Chondrocyte (in vitro differentiated cells): Measurements from ENCODE around the gene CD37. TPM values are rescaled to one million over a fixed set of nuclear protein-coding genes. Genes with fewer than 3 reads are reported as not detected.

Experiments used
- DNase-seq: peaks from one replicate; pipeline ENCODE4 v3.0.0; 2021; ENCODE audit warnings: mixed read lengths, low spot score
- H3K27ac Mint-ChIP-seq: one replicate; pipeline ENCODE4 v1.8.0; 2021; ENCODE audit warnings: mild to moderate bottlenecking, moderate library complexity, mixed read lengths; ENCODE audit not compliant: unreplicated experiment
- H3K27me3 Mint-ChIP-seq: 2 replicates; pipeline ENCODE4 v1.8.0; 2021; ENCODE audit warnings: low read depth, mixed read lengths
- H3K36me3 Mint-ChIP-seq: 2 replicates; pipeline ENCODE4 v1.8.0; 2021; ENCODE audit warnings: low read depth, mixed read lengths
- H3K4me1 Mint-ChIP-seq: 2 replicates; pipeline ENCODE4 v1.8.0; 2021; ENCODE audit warnings: low read depth, mild to moderate bottlenecking, mixed read lengths
- H3K4me3 Mint-ChIP-seq: one replicate; pipeline ENCODE4 v1.8.0; 2021; ENCODE audit warnings: mild to moderate bottlenecking, moderate library complexity, mixed read lengths; ENCODE audit not compliant: unreplicated experiment
- H3K9me3 Mint-ChIP-seq: 2 replicates; pipeline ENCODE4 v1.8.0; 2021; ENCODE audit warnings: low read depth, mixed read lengths
- total RNA-seq: library from RNA; stranded (reverse); gene quantifications from 3 replicates; pipeline ENCODE4 v1.2.1, GENCODE V29; 2021
- TF ChIP-seq, protein P1 (sequence below): fragments of 200-600 bp; sonication (generic); IDR thresholded peaks from 2 replicates; pipeline ENCODE4 v1.5.0; 2021; ENCODE audit warnings: antibody characterized with exemption, mild to moderate bottlenecking, moderate library complexity

CD37 gene
- total RNA-seq, 1 donor from 2014 or later, result not detected

DNA sequence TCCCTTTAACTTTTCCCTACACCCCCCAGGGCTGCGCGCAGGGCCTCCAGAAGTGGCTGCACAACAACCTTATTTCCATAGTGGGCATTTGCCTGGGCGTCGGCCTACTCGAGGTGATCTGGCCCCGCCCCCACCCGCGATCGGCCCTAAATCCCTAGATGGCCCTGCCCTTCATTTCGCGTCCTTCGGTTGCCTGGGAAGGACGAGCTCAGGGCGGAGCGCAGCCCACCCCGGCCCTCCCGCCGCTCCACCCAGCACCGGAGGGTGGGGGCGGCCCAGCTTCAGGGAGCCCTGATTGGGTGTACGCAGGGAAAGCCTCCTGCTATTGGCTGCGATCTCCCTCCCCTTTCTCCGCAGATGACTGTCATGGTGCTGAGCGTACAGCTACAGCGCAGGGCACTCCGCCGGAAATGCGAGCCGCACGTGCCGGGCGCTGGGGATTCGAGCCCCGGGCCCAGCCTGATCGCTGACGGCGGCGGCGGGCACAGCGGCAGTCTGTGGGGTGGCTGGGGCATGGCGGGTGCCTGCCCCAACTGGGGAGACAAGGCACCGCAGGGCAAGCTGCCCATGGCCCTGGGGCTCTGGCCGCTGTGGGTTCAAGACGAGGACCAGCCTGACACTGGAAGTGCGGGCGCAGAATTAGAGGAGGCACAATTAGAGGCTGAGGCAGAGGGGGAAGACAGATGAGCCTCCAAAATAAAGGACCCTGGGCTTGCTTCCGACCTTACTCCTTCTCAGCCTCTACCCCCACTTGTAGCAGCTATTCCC, 4.3 kb downstream of the CD37 start:
- H3K4me1 Mint-ChIP-seq, result no peaks in the 10 kb centered on the region
- no peaks in the 10 kb centered on the region for H3K27me3 Mint-ChIP-seq
- peak; percentile 84 for DNase-seq
- H3K27ac Mint-ChIP-seq, result no peak overlapping the region
- peaks cover 27% of the 10 kb centered on the region for H3K36me3 Mint-ChIP-seq
- H3K9me3 Mint-ChIP-seq, result no peaks in the 10 kb centered on the region
- TF ChIP-seq, protein P1, sequence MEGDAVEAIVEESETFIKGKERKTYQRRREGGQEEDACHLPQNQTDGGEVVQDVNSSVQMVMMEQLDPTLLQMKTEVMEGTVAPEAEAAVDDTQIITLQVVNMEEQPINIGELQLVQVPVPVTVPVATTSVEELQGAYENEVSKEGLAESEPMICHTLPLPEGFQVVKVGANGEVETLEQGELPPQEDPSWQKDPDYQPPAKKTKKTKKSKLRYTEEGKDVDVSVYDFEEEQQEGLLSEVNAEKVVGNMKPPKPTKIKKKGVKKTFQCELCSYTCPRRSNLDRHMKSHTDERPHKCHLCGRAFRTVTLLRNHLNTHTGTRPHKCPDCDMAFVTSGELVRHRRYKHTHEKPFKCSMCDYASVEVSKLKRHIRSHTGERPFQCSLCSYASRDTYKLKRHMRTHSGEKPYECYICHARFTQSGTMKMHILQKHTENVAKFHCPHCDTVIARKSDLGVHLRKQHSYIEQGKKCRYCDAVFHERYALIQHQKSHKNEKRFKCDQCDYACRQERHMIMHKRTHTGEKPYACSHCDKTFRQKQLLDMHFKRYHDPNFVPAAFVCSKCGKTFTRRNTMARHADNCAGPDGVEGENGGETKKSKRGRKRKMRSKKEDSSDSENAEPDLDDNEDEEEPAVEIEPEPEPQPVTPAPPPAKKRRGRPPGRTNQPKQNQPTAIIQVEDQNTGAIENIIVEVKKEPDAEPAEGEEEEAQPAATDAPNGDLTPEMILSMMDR, result no peak
- H3K4me3 Mint-ChIP-seq, result no peak overlapping the region

DNA sequence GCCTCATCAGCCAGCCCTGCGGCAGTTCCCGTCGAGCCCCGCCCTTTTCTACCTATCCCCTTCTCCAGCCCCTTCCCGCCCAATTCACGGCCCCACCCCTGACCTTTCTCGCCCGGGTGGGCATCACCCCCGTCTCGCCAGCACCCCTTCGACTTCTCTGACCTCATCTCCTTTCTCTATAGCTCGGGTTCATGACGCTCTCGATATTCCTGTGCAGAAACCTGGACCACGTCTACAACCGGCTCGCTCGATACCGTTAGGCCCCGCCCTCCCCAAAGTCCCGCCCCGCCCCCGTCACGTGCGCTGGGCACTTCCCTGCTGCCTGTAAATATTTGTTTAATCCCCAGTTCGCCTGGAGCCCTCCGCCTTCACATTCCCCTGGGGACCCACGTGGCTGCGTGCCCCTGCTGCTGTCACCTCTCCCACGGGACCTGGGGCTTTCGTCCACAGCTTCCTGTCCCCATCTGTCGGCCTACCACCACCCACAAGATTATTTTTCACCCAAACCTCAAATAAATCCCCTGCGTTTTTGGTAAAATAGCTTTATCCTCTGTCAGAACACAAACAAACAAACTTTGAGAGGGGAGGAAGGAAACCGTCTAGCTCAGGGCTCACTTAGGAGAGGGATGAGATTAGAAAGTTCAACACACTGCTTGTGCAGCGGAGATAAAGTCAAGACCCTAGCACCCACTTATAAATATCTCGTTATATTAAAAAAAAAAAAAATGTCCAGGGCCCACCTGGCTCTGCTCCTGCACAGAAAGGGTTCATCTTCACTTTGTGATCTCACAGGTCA, 5.1 kb downstream of the CD37 start:
- TF ChIP-seq, protein P1, result no peak
- Mint-ChIP-seq H3K27ac (no peak overlapping the region), H3K9me3 (no peaks in the 10 kb centered on the region), H3K36me3 (peaks cover 35% of the 10 kb centered on the region), H3K4me1 (no peaks in the 10 kb centered on the region), H3K27me3 (no peaks in the 10 kb centered on the region), H3K4me3 (no peak overlapping the region)
- DNase-seq, result peak; percentile 69

DNA sequence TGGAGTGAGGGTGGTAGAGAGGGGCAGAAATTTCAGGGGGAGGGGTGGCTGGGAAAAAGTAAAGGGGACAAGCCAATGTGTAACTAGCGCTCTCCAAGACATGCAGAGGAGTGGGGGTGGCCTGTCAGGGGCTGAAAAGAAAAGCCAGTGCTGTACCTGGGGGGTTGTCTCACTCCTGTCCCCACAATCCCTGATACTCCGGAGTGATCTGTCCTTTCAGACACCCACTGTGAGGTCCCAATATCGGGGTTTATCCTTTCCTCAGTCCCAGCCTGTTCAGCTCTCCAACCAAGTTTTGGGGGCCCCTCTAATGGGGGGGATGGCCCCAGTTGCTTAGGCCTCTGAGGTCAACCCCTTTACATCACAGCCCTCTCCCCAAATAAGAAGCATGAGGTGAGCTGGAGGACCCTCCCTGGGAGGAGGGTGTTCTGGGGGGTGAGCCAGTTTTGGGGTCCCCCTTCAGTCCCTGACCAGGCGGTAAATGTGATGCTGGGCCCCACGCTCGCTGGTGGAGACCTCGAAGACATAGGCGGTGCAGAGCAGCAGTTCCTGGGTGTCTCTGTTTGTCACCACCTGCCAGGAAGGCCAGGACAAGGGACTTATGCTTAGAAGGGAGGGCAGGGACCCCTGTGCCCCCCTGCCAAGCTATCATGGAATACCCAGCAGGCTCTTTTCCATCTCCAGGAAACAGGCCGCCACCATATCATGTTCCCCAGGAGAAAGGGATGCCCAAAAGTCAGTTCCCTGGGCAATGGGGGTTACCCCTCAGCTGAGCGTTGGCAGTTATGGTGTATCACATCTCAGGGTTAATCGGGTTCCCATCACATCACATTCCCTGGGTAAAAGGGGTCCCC, 5.9 kb downstream of the CD37 start:
- DNase-seq, result peak; percentile 59
- Mint-ChIP-seq H3K36me3 (peaks cover 39% of the 10 kb centered on the region), H3K27me3 (no peaks in the 10 kb centered on the region), H3K27ac (no peak overlapping the region), H3K4me3 (no peak overlapping the region), H3K4me1 (no peaks in the 10 kb centered on the region), H3K9me3 (no peaks in the 10 kb centered on the region)
- TF ChIP-seq, protein P1, result no peak

DNA sequence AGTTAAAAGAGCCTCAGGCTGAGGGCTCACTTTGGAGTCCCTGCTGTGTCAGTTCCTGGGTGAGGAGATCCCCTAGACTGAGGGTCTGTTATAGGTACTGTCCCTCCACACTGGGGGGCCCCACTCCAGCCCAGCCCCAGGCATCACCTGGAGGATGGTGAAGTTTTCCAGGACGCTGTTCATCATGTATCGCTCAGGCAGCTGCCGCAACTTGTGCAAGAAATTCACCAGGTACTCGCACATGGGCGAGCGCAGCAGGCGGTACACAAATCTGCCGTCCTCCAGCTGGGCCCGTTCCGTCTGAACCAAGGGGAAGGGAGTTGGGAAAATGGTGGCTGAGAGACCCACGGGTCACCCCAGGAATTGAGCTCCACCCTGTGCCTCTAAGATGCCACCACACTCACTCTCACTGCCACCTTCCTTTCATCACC, 7.1 kb downstream of the CD37 start:
- no peak overlapping the region for H3K4me3 Mint-ChIP-seq
- no peaks in the 10 kb centered on the region for H3K27me3 Mint-ChIP-seq
- H3K36me3 Mint-ChIP-seq, result peaks cover 42% of the 10 kb centered on the region
- H3K4me1 Mint-ChIP-seq, result no peaks in the 10 kb centered on the region
- H3K9me3 Mint-ChIP-seq, result no peaks in the 10 kb centered on the region
- TF ChIP-seq, protein P1, result no peak
- no peak overlapping the region for H3K27ac Mint-ChIP-seq
- DNase-seq, result peak; percentile 72

DNA sequence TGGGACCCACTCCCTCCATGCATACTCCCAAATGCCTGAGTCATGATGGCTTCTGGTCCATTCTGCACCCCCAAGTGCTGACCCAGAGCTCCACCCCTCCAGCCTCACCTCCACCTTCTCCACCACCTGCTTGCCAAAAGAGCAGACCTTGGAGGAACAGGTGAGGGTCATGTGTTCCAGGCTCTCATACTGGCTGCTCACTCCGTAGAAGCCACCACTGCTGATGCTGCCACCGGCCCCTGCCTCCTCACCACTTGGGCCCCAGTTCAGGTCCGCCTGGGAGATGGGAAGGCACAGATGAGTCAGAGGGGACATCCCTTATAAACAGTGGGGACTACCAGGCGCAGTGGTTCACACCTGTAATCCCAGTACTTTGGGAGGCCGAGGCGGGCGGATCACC, 7.9 kb downstream of the CD37 start:
- Mint-ChIP-seq H3K4me1 (no peaks in the 10 kb centered on the region), H3K27me3 (no peaks in the 10 kb centered on the region), H3K4me3 (no peak overlapping the region), H3K27ac (no peak overlapping the region), H3K36me3 (peaks cover 47% of the 10 kb centered on the region), H3K9me3 (no peaks in the 10 kb centered on the region)
- peak; percentile 48 for DNase-seq
- TF ChIP-seq, protein P1, result no peak
